Loucy (cell line): ENCODE results near the gene TNFRSF25.

Source experiments
- H2AFZ ChIP-seq: fragments of 200-600 bp; sonication (generic); 2 replicates; pipeline ENCODE4 v1.6.0; 2016; ENCODE audit warnings: antibody characterized with exemption, mild to moderate bottlenecking, low read length, moderate library complexity
- H3F3A ChIP-seq: fragments of 200-600 bp; 2 replicates; pipeline ENCODE4 v1.6.0; 2016; ENCODE audit warnings: antibody characterized with exemption, low read depth, mild to moderate bottlenecking
- H3K27me3 ChIP-seq: fragments of 200-600 bp; sonication (generic); 2 replicates; pipeline ENCODE4 v1.6.1; 2014; ENCODE audit warnings: low read length, mild to moderate bottlenecking; ENCODE audit not compliant: insufficient read depth, poor library complexity, severe bottlenecking
- H3K36me3 ChIP-seq: fragments of 200-600 bp; sonication (generic); 2 replicates; pipeline ENCODE4 v1.6.1; 2016; ENCODE audit warnings: low read length; ENCODE audit not compliant: insufficient read depth
- H3K4me1 ChIP-seq: fragments of 200-600 bp; sonication (generic); 2 replicates; pipeline ENCODE4 v1.5.1; 2014; ENCODE audit warnings: low read length, mild to moderate bottlenecking; ENCODE audit not compliant: insufficient read depth, poor library complexity, severe bottlenecking
- H3K4me2 ChIP-seq: fragments of 200-600 bp; sonication (generic); 2 replicates; pipeline ENCODE4 v1.6.0; 2014; ENCODE audit warnings: antibody characterized with exemption, low read length, low read depth, mild to moderate bottlenecking; ENCODE audit not compliant: poor library complexity, severe bottlenecking
- H3K4me3 ChIP-seq: fragments of 200-600 bp; sonication (generic); 2 replicates; pipeline ENCODE4 v1.5.1; 2014; ENCODE audit warnings: low read length, mild to moderate bottlenecking, mixed read lengths; ENCODE audit not compliant: poor library complexity, severe bottlenecking
- H3K79me2 ChIP-seq: fragments of 200-600 bp; sonication (generic); 2 replicates; pipeline ENCODE4 v1.6.1; 2014; ENCODE audit warnings: low read length; ENCODE audit not compliant: insufficient read depth
- H3K9ac ChIP-seq: fragments of 200-600 bp; sonication (generic); 2 replicates; pipeline ENCODE4 v1.6.0; 2014; ENCODE audit warnings: mild to moderate bottlenecking, low read depth, low read length, moderate library complexity; ENCODE audit not compliant: poor library complexity, severe bottlenecking
- H3K9me2 ChIP-seq: fragments of 200-600 bp; sonication (generic); replicated peaks from 2 replicates; pipeline ENCODE4 v1.6.1; 2016; ENCODE audit warnings: low read depth, low read length, mixed read lengths
- H3K9me3 ChIP-seq: fragments of 200-600 bp; sonication (generic); 2 replicates; pipeline ENCODE4 v1.6.1; 2014; ENCODE audit warnings: mild to moderate bottlenecking, antibody characterized with exemption, low read length, low read depth; ENCODE audit not compliant: insufficient read depth
- H4K20me1 ChIP-seq: fragments of 200-600 bp; sonication (generic); 2 replicates; pipeline ENCODE4 v1.6.0; 2014; ENCODE audit warnings: antibody characterized with exemption, low read length, mild to moderate bottlenecking; ENCODE audit not compliant: insufficient read depth, poor library complexity, severe bottlenecking
- EZH2phosphoT487 ChIP-seq: fragments of 200-600 bp; IDR thresholded peaks from 2 replicates; pipeline ENCODE4 v1.6.1; 2018; ENCODE audit warnings: antibody characterized with exemption, mild to moderate bottlenecking, moderate library complexity, borderline replicate concordance
- TF ChIP-seq, protein P1 (sequence below): fragments of 200-600 bp; sonication (generic); conservative IDR thresholded peaks from 2 replicates; pipeline ENCODE4 v1.5.1; 2014; ENCODE audit warnings: mild to moderate bottlenecking, antibody characterized with exemption, low read length

The TNFRSF25 gene

DNA sequence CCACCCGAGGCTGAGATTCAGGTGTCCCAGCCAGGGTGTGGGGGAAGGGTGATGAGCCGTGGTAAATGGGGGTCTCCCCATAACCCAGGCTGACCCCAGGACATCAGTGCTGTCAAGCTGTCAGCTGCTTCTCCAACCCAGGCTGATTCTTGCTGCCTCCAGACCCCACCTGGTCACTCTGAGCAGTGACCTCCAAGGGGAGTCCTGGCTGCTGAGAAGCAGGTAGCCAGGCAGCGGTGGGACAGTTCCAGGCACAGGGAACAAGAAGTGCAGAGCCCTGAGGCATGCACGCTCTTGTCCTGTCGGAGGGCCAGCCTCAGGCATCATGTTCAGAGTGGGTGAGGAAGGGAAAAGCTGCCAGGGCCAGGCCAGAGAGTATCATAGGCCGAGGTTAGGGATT lies 40.3 kb downstream of the TNFRSF25 start:
- no peaks in the 10 kb centered on the region for H3K79me2 ChIP-seq
- H3K36me3 ChIP-seq, result no peaks in the 10 kb centered on the region
- no peaks in the 10 kb centered on the region for H3K27me3 ChIP-seq
- no peaks in the 10 kb centered on the region for H4K20me1 ChIP-seq
- H2AFZ ChIP-seq, result no peak overlapping the region
- no peak for TF ChIP-seq EZH2phosphoT487
- TF ChIP-seq, protein P1, sequence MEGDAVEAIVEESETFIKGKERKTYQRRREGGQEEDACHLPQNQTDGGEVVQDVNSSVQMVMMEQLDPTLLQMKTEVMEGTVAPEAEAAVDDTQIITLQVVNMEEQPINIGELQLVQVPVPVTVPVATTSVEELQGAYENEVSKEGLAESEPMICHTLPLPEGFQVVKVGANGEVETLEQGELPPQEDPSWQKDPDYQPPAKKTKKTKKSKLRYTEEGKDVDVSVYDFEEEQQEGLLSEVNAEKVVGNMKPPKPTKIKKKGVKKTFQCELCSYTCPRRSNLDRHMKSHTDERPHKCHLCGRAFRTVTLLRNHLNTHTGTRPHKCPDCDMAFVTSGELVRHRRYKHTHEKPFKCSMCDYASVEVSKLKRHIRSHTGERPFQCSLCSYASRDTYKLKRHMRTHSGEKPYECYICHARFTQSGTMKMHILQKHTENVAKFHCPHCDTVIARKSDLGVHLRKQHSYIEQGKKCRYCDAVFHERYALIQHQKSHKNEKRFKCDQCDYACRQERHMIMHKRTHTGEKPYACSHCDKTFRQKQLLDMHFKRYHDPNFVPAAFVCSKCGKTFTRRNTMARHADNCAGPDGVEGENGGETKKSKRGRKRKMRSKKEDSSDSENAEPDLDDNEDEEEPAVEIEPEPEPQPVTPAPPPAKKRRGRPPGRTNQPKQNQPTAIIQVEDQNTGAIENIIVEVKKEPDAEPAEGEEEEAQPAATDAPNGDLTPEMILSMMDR, result no peak
- no peaks in the 10 kb centered on the region for H3F3A ChIP-seq
- H3K4me1 ChIP-seq, result no peaks in the 10 kb centered on the region
- no peak overlapping the region for H3K4me2 ChIP-seq
- H3K9me2 ChIP-seq, result no peaks in the 10 kb centered on the region
- no peaks in the 10 kb centered on the region for H3K9me3 ChIP-seq
- no peak overlapping the region for H3K9ac ChIP-seq
- H3K4me3 ChIP-seq, result no peak overlapping the region

- H3K4me1 ChIP-seq, result no peaks in the 10 kb centered on the region
- H3K4me2 ChIP-seq, result no peak within 1 kb of the TSS
- TF ChIP-seq, protein P1, result no peak
- no peak for TF ChIP-seq EZH2phosphoT487
Observed at GRCh38 chr1:6424619-6425593, 41.1 kb downstream of the TNFRSF25 start, which contains the start of gene ESPN. Gene ESPN (plus strand): TSS chr1:6424776. CDS start chr1:6424956, 180 bp downstream.

GRCh38 chr1:6424000-6424565 lies 41.9 kb downstream of the TNFRSF25 start:
- Histone ChIP-seq H3K9me2 (no peaks in the 10 kb centered on the region), H3K79me2 (no peaks in the 10 kb centered on the region), H4K20me1 (no peaks in the 10 kb centered on the region), H3K9ac (no peak overlapping the region), H3K27me3 (no peaks in the 10 kb centered on the region), H2AFZ (peak overlapping the region; percentile 57; the same call in 1 of the 2 replicates), H3K36me3 (no peaks in the 10 kb centered on the region), H3K4me2 (no peak overlapping the region), H3K4me1 (no peaks in the 10 kb centered on the region), H3K9me3 (no peaks in the 10 kb centered on the region), H3K4me3 (no peak overlapping the region), H3F3A (no peaks in the 10 kb centered on the region)
- no peak for TF ChIP-seq EZH2phosphoT487
- TF ChIP-seq, protein P1, result no peak

More at GRCh38 chr1:6424619-6425593, 41.1 kb downstream of the TNFRSF25 start, which contains the start of gene ESPN:
- no peak within 1 kb of the TSS for H3K4me3 ChIP-seq
- no peaks in the 10 kb centered on the region for H3K9me2 ChIP-seq
- no peaks in the 10 kb centered on the region for H3F3A ChIP-seq
- H3K9me3 ChIP-seq, result no peaks in the 10 kb centered on the region
- H4K20me1 ChIP-seq, result no peaks in the 10 kb centered on the region
- H3K27me3 ChIP-seq, result no peaks in the 10 kb centered on the region
- peak within 1 kb of the TSS; percentile 57; the same call in 1 of the 2 replicates for H2AFZ ChIP-seq
- no peaks in the 10 kb centered on the region for H3K79me2 ChIP-seq
- no peaks in the 10 kb centered on the region for H3K36me3 ChIP-seq
- H3K9ac ChIP-seq, result no peak within 1 kb of the TSS
